Measurements from ENCODE around the gene FAM107A.

DNA sequence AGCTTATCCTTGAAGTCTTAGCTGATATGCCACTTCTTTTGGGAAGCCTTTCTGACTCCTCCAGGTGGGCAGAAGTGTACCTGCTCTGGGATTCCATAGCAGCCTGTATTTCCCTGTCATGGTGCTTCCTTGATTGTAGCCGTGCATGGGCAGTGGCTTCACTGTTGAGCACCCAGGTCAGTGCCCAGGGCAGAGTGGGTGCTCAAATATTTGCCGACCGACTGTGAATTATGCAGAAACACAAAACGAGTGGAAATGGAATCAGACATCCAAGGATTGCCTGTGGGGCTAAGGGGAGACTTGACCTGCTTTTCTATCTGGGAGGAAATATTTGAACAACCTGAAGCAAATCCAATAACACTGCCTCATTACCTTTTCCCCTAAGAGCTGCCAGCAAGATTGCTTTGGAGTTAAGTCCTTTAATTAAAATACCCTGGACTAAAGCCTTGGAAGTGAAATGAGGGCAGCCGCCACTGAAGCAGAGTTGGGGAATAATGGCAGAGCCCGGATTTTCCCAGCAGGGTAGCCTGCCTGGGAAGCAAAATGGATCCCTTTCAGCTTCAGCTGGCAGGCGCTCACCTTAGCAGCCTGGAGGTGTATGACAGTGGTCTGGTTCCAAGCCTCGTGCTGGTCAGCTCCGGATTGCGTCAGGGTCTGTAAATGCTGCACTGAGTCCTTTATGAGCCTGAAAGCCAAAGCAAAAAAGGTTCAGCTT lies 55.1 kb downstream of the FAM107A start:
- TF ChIP-seq, protein P1, sequence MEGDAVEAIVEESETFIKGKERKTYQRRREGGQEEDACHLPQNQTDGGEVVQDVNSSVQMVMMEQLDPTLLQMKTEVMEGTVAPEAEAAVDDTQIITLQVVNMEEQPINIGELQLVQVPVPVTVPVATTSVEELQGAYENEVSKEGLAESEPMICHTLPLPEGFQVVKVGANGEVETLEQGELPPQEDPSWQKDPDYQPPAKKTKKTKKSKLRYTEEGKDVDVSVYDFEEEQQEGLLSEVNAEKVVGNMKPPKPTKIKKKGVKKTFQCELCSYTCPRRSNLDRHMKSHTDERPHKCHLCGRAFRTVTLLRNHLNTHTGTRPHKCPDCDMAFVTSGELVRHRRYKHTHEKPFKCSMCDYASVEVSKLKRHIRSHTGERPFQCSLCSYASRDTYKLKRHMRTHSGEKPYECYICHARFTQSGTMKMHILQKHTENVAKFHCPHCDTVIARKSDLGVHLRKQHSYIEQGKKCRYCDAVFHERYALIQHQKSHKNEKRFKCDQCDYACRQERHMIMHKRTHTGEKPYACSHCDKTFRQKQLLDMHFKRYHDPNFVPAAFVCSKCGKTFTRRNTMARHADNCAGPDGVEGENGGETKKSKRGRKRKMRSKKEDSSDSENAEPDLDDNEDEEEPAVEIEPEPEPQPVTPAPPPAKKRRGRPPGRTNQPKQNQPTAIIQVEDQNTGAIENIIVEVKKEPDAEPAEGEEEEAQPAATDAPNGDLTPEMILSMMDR (IDR thresholded peaks at IDR 0.05), result no peak
- TF ChIP-seq POLR2A (IDR thresholded peaks at IDR 0.05), result no peak
